ENCODE measurements around the gene TARS1.

- TF ChIP-seq CTCF (IDR thresholded peaks at IDR 0.05; ENCODE audit: insufficient read depth, low read depth, low read length) = no peak
- TF ChIP-seq EZH2 (IDR thresholded peaks at IDR 0.05; ENCODE audit: insufficient read depth, low read length) = no peak
Measured at GRCh38 chr5:33480876-33481275, 40.1 kb downstream of the TARS1 start.
